HG02763 (cell line): ENCODE results near the gene NOX3.

Source experiments
- ATAC-seq: cut with Tn5 transposase; IDR thresholded peaks from one replicate; pipeline ENCODE4 v1.9.1; 2021; ENCODE audit warnings: mild to moderate bottlenecking, moderate library complexity; ENCODE audit not compliant: unreplicated experiment

The NOX3 gene

DNA sequence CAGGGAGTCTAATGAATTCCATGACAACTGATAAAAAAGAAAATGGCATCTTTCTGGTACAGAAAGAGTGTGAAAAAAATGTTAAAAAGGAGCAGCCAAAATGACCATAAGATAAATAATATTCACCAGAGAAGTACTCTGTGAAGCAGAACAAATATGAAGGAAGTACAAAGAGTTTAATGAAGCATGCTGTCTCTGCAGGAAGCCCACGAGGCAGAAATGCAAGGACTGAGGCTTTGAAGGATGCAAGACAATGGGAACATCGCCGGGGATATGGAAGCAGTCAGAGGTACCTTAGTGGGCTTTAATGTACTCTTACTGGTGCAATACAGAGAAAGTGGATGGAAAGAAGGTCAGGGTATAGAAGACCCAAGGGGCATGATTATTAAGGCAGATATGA lies 50.7 kb downstream of the NOX3 start:
- no peak for ATAC-seq

DNA sequence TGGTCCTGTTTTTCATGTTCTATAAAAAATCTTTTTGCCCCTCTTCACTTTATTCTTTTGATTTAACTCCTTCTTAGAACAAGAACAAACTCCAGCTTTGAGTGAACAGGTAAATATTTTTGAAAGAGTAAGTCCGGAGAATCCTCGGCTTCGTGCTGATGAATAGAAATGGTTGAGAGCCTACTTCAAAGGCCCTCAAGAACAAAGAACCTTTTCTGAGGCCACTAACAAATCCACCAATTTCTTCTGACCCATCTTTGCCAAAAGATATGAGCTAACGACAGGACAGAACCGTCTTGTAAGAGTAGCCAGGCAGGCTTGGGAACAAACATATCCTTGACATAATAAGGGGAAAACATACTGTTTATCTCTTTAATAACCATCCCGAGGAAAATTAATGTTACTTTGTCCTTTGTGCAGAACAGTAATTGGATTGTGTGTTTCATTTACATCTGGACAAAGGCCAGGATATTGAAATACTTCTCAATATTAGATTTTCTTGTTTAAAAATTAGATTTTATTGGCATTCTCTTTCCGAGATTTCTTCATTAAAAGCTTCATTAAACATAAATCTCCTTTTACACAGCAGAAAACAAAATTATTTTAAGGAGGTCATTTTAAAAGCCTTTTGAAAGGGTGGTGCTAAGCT lies 52.9 kb downstream of the NOX3 start:
- no peak for ATAC-seq

DNA sequence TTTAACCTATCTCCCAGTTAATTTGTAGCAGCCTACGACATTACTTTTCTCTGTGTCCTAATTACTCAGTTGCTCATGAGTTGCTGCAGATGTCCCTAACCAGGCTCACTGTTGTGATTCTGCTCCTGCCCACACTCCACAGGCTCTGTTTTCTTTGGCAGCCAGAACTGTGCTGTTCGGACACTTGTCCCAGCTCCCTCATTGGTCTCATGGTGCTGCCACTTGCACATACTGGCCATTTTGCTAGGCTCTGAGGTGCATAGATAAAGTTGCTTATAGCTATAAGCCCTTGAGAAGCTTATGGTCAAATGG lies 55.0 kb downstream of the NOX3 start:
- no peak for ATAC-seq

DNA sequence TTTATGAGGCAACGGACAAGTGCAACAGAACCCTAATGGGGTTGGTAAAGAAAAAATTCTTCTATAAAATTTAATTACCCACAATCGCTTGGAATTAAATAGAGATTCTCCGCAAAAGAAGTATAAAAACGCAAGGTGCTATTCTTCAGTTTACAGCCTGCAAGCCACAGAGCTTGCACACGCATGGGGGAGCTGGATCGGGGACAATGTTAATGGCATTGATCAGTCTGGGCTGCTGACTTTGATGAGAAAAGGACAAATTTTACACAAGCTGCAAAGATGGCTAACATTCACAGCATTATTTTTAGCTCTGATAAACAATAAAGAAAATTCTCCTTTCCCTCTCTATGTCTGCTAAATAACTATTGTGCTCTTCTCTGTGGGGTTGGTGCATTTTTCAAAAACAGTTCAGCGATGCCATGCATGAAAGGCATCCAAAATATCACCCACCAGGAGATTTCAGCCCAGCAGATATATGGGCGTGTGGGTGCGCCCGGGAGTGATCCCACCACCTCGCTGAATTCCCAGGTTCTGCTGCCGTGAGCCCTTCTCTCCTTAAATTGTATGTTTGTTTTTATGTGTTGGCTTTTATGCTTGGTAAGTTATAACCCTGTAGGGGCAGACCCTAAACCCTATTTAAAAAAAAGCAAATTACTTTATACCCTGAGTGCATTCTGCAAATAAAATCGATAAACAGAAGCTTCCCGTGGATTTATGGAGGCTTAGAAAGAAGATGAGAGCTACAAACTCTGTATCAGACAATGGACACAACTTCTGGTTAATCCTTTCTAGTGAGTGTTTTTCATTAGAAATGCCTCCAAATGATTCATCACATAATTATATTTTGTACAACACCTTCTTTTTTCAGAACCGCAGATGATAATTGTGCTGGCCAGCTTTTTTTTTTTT lies 55.6 kb downstream of the NOX3 start:
- no peak for ATAC-seq

DNA sequence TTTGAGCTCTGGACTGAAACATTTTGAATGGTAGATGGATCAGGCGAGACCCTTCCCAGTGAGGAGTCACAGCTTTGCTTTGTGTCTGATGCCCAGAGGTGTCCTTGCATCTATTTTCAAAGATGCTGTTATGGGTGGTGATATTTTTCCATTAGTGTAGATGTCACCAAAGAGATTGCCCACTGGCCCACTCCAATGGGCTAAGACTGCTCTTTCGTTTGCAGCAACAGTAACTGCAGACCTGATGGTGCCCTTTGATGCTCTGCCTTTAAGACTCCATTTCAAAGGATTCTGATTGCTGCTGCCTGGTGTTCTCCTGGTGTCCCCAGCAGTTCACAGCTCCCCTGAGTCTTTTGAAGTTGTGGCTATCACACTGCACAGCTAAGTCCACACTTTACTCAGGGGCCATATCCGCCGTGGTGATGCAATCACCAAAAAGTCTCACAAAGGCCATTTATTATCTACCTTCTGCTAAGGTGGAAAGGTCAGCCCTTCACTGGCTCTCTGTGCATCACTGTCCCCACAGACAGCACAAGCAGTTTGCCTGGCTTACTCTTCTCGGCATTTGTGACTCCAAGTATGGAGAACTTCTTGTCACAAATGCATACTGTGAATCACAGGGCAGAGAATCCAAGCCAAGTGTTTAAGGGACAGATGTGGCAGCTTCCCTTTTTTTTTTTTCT lies 56.4 kb downstream of the NOX3 start:
- no peak for ATAC-seq

DNA sequence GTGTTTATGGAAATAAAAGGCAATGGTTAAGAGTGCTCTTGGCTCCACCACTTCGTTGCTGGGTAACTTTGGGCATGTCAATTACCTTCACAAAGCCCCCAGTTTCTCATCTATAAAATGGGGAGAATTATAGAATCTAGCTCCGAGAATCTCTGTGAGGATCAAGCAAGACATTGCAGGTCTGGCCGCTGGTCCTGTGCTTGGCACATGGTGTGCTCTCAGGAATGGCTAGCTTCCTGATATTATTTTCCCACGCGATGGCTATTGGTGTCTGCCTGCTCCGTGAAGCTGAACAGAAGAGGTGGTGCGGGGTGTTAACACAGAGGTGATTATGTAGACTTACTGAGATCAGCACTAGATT lies 57.0 kb downstream of the NOX3 start:
- ATAC-seq = no peak

DNA sequence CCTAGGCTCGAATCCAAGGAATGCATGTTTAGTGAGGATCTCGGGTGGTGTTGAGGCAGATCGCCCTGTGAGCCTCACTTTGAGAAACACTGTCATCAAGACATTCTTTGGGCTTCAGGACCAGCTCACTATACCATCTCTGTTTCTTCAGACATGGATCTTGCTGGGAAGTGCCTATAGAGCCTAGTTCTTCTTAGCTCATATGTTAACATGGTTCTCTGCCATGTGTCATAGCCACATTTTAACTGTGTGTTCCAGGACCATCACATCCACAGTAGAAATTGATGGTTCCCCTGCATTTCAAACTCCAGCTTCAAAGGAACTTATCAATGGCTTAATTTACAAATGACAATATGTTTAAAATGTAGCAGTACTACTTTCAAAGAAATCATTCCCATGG lies 57.4 kb downstream of the NOX3 start:
- no peak for ATAC-seq

DNA sequence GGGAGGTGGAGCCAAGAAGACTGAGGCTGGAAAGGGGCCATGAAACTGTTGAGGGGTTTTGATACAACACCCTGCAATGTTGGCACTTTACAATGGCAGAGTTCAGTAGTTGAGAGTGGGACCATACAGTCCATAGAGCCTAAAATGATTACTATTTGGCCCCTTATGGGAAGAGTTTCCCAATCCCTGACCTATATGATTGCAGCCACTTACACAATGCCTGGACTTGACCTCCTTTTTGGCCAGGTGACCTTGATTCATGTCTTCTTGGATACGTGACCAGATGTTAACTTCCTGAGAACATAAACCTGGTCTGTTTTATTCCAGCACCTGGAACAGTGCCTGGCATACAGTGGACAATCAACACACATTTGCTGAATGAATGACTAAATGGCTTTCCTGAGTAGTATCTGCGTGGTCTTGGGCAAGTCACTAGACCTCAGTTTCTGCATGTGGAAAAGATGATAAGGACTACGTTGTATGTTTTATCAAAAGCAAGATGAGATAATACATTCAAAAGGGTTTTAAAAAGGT lies 58.4 kb downstream of the NOX3 start:
- ATAC-seq = no peak

DNA sequence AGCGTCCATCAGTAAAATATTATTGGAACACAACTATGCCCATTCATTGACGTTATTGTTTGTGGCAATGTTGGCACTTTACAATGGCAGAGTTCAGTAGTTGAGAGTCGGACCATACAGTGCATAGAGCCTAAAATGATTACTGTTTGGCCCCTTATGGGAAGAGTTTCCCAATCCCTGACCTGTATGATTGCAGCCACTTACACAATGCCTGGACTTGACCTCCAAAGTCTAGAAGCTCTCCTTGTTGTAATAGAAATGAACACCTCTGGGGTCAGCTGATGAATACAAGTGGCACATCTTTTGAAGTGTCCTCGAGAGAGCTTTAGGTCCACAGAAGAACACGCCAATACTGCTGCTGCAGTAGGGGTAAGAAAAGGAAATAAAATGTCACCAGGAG lies 59.0 kb downstream of the NOX3 start:
- no peak for ATAC-seq

DNA sequence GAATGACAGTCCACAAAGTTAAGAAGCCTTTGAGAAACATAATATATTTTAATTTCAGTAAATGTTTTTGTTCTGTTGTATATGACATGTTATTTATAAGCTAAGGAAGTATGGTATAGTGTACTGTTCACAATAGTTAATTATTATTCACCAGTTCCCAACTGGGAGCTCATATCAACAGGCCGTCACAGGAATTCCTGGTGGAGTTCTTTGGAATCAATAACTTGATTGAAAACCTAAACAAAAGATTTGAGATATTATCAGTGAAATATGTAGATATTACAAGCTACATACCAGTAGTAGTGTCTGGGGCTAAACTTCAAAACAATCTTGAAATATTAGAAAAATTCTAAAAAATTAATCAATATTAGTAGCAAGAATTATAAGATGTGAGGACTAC lies 60.3 kb downstream of the NOX3 start:
- no peak for ATAC-seq

DNA sequence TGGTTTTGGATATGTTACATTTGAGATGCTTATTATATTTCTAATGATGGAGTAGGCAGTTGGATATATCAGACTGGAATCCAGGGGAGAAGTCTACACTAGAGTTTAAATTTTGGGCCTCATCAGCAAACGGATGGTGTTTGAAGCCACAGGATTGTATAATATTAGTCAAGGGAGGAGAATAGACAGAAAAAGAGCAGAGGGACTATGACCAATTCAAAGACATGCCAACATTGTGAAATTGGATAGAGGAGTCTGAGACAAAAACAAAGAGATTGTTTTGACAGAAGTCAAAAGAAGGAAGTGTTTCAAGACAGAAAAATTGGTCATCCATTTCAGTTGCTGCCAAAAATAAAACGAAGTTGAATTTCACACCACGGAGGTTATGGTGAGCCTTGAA lies 66.5 kb downstream of the NOX3 start:
- ATAC-seq = no peak

DNA sequence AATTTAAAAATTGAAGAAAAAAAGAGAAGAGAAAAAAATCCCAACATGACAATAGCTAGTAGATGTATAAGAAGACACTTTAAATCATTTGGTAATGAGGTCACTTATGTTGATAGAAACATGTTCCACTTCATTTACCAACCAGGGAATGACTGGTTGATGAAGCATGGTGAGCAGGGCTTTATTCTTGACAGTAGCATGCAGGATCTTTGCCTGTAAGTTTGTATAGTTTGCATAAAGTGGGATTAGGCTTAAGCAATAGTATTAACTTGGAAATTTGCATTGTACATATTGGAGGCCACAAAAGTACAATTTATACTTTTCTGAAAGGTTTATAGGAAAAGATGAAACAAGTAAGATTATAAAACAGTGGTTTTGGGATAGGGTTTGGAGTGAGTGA lies 67.0 kb downstream of the NOX3 start:
- ATAC-seq = no peak

DNA sequence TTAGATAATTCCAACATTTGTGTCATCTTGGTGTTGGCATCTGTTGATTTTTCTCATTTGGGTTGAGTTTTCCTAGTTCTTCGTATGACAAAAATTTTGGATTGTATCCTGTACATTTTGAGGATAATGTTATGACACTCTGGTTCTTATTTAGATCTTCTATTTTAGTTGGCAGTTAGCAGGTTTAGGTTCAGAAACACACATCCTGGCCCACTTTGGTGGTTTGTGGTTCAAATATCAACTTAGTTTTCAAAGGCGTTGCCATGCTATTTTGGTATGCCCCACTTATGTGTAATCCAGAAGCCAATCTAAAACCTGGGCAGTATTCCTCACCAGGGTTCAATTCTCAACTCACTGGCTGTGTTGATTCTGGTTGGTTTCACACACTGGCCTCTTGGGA lies 68.2 kb downstream of the NOX3 start:
- no peak for ATAC-seq

DNA sequence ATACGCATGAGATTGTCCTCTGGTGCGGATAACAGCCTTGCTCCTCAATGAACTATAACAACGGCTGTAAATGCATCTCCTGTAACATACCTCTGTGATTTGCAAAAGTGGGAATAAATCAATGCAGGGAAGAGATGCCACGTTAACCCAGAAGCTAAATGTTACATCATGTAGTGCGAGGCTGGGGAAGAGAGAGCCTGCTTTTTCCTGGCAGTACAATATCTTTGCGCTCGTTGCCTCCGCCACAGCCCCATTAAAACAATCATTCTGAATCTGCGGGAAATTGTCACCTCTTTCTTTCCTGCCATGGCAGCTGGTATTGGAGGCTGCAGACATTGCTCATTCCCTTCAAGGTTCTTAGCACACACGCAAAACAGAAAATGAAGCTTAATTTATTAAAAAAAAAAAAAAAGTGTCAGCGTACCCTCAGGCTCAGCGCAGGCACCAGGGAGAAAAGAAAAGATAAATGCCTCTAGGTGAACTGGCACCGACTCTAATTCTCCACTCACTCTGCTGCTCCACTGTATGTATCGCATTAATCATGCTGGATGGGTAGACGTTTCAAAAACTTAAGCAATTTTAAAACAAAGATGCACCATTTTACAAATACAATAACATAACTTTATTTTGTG lies 71.2 kb downstream of the NOX3 start:
- ATAC-seq = no peak

DNA sequence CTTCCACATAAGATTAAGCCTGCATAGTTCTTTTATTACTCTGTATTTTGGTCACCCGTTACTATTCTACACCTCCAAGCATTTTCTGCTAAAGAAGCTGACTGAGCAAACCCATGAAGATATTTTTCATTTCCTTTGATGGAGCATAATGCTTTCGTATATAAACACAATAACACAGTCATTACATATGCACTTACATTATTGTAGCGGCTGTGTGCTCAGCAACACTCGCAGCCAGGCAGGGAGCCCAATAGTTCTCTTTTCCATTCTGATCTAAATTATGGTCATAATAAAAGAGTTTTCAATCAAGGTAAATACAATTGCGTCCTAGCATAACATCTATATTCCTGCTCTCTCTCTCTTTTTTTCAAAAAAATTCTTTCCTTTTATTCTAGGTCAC lies 71.7 kb downstream of the NOX3 start:
- ATAC-seq = no peak

DNA sequence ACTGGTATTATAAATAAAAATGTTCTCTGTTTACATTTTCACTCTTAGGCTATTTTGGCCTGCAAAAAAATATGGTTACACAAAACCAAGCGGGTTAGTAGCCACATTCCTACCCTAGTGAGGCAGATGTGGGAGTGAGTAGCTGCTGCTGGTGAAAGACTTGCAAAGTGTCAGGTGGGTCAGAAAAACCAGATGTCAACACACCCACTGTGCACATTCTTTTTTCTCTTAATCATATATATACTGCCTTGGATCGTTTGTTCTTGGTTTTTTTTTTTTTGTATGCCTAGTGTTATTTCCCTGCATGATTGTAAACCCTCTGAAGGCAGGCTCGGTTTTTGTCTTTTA lies 73.3 kb downstream of the NOX3 start:
- no peak for ATAC-seq

DNA sequence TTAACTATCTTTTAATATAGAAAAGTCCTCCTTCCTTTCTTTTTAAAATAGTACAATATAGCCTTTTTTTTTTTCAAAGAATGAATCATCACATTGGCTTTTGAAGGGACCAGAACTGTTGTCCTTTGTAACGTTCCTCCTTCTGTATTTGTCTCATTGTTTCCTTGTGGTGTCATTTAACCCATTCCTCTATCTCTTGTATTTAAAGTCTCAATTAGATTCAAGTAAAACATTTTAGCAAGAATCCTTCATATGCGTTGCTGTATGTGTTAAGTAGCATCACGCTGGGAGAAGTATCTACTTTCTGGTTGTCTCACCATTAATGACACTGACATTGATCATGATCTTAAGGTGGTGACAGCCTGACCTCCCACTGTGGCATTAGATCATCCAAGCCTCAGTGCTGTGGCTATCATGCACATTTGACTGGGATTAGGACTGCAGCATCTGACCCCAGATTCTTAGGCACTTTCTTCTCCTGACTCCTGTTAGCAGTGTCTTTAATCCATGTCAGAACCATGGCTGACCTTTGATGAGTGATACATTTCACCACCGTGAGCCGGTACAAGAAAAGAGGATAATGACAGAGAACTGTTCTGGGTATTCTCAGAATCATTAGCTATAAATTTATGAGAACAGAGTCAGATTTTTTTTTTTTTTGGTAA lies 73.8 kb downstream of the NOX3 start:
- ATAC-seq = no peak

DNA sequence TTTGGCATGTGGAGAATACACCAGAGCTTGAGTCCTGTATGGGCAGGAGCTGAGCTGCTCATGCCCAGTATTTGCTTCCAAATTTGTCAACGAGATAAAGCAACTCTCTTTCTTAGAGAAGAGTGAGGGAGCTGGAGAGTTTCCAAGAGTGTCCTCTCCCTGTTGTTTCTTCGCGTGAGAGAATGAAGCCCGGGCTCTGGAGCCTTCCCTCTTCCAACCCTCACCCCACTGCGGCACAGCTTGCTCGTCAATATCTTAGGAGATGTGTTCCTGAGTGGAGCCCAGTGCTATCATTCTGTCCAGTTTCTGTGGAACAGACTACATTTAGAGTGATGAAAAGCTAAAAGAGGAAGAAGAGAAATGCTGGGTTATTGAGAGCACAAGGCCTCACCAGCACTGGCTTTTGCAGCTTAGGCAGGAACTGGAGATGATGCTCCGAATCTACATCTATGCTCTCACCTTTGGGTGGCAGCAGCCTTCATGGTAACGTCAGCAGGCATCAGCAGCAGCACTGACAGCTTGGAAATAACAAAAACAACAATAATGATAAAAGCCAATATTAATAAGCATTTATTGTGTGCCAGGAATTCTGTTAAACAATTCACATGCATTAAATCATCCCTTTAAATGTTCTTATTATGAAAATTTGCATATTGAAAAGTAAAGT lies 74.8 kb downstream of the NOX3 start:
- ATAC-seq = no peak

DNA sequence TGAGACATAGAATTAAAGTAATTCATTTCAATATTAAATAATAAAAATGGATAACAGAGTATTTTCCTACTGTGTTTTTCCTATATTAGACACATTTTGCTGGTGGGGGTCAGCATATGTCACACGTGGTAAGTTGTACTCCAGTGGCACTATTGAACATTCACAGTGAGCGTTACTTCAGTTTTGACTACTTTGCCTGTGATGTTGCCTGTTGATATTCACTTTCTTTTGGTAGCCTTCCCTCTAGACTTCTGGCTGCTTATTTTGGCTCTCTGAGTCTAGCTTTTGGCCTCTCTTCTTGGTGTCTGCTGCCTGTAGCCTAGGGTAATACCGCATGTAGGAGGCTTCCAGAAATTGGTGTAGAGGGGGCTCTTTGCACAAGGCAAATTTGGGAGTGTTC lies 76.9 kb downstream of the NOX3 start:
- ATAC-seq = no peak

DNA sequence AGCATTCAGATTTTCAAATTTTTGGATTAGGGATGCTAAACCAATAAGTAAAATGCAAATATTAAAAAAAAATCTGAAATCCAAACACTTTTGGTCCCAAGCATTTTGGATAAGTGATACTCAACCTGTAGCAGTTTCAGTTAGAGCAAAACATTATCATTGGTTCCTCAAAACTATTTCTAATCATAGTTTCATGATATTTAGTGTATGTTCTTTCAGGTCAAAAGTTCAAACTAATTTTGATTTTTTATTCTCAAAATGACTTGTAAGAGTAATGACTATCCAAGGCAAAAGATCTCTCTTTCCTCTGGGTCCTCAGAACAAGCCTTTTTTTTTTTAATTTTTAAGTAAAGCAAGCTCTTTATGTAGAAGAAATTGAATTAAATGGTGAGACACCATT lies 77.4 kb downstream of the NOX3 start:
- ATAC-seq = no peak

DNA sequence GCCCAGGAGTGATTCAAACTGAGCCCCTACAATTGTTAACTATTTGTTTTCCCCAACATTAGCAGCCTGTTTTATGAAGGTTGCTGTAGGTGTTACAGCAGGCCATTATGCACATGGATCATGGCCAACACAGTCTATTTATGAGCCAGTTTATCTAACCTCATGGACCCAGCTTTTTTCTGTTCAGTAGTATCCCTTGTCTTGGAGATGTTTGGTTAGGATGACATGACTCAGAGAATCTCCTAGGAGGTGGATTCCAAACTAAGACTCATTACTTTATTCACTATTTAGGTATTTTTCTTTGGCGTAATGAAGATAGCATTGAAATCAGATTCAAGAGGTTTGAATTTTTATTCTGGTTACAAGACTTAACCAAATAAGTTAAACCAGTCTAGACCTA lies 78.6 kb downstream of the NOX3 start:
- ATAC-seq = no peak
